ENCODE data around the gene FRA10AC1.
"Not testable (repeated sequence)": the region's sequence is repeated elsewhere in the genome, so short reads cannot be mapped to it uniquely, and the experiment has no call there.

The FRA10AC1 gene

GRCh38 chr10:93701866-93702209, 554 bp downstream of the FRA10AC1 start:
- DNase-seq = no peak

- DNase-seq = no peak
These were observed 5.2 kb downstream of the FRA10AC1 start for GRCh38 chr10:93697207-93697606.

GRCh38 chr10:93696582-93696981, 5.8 kb downstream of the FRA10AC1 start:
- not testable (repeated sequence) for DNase-seq

- DNase-seq = peak; percentile 76
These were observed 6.7 kb downstream of the FRA10AC1 start for GRCh38 chr10:93695740-93696139.

GRCh38 chr10:93687737-93688136, 14.7 kb downstream of the FRA10AC1 start:
- no peak for DNase-seq

- peak; percentile 26 for DNase-seq
These were observed 21.9 kb downstream of the FRA10AC1 start for GRCh38 chr10:93680412-93681047.

GRCh38 chr10:93678805-93679587, 23.4 kb downstream of the FRA10AC1 start:
- no peak for DNase-seq

- DNase-seq = no peak
These were observed 24.0 kb downstream of the FRA10AC1 start for GRCh38 chr10:93678386-93678785.

GRCh38 chr10:93673791-93674190, 28.6 kb downstream of the FRA10AC1 start:
- DNase-seq = no peak

- DNase-seq = no peak
These were observed 29.5 kb downstream of the FRA10AC1 start for GRCh38 chr10:93672890-93673289.

GRCh38 chr10:93672022-93672678, 30.2 kb downstream of the FRA10AC1 start:
- no peak for DNase-seq

- DNase-seq = no peak
These were observed 31.4 kb downstream of the FRA10AC1 start for GRCh38 chr10:93671042-93671441.

GRCh38 chr10:93670372-93670771, 32.0 kb downstream of the FRA10AC1 start:
- DNase-seq = no peak

GRCh38 chr10:93667795-93668194, 34.6 kb downstream of the FRA10AC1 start:
- no peak for DNase-seq

- DNase-seq = no peak
These were observed 36.4 kb downstream of the FRA10AC1 start for GRCh38 chr10:93666030-93666429.

- no peak for DNase-seq
These were observed 44.6 kb downstream of the FRA10AC1 start for GRCh38 chr10:93657757-93658156.

GRCh38 chr10:93656155-93656554, 46.2 kb downstream of the FRA10AC1 start:
- DNase-seq = no peak

GRCh38 chr10:93654201-93654600, 48.2 kb downstream of the FRA10AC1 start:
- DNase-seq = no peak

GRCh38 chr10:93652857-93653256, 49.5 kb downstream of the FRA10AC1 start:
- no peak for DNase-seq

- no peak for DNase-seq
These were observed 62.6 kb downstream of the FRA10AC1 start for GRCh38 chr10:93639791-93640190.

- DNase-seq = peak; percentile 55
These were observed 71.5 kb downstream of the FRA10AC1 start for GRCh38 chr10:93630625-93631557.

GRCh38 chr10:93629647-93630305, 72.6 kb downstream of the FRA10AC1 start:
- DNase-seq = peak; percentile 9
